Uterus (tissue), 2 donors: ENCODE results near the gene CCDC198.

Experiments used
- POLR2A ChIP-seq, 2 donors: fragments of 450-650 bp; IDR thresholded peaks; one replicate each; pipeline ENCODE4 v1.6.1; 2016; ENCODE audit warnings: antibody characterized with exemption in 2 of 2, mild to moderate bottlenecking in 1 of 2, moderate library complexity in 1 of 2
- TF ChIP-seq, protein P1 (sequence below), 4 experiments: fragments of 200-600 bp in 2 of 4; fragments of 450-650 bp in 2 of 4; sonication (generic) in 2 of 4; IDR thresholded peaks; one replicate each; pipeline ENCODE4 v1.5.1; 2016 to 2019; ENCODE audit warnings: antibody characterized with exemption in 4 of 4, mild to moderate bottlenecking in 2 of 4, moderate library complexity in 1 of 4

DNA sequence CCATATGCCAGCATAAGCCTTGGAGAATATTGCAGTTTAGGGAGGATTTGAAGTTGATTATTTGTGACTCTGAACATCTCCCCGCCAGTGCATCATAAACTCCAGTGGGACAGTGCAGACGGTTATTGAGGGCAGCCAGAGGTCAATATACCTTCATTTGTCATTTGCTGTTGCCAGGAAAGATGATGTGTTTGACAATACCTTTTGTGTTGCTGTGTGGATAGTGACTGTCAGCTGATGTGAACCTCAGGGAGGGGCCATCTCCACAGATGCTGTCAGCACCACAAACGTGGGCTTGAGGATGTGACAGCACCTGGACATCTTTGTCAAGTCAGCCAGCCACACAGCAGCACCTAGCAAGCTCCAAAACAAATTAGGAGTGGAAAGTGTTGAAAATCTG, 11.5 kb downstream of the CCDC198 start:
- TF ChIP-seq, protein P1, sequence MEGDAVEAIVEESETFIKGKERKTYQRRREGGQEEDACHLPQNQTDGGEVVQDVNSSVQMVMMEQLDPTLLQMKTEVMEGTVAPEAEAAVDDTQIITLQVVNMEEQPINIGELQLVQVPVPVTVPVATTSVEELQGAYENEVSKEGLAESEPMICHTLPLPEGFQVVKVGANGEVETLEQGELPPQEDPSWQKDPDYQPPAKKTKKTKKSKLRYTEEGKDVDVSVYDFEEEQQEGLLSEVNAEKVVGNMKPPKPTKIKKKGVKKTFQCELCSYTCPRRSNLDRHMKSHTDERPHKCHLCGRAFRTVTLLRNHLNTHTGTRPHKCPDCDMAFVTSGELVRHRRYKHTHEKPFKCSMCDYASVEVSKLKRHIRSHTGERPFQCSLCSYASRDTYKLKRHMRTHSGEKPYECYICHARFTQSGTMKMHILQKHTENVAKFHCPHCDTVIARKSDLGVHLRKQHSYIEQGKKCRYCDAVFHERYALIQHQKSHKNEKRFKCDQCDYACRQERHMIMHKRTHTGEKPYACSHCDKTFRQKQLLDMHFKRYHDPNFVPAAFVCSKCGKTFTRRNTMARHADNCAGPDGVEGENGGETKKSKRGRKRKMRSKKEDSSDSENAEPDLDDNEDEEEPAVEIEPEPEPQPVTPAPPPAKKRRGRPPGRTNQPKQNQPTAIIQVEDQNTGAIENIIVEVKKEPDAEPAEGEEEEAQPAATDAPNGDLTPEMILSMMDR (IDR thresholded peaks at IDR 0.05): no peak
- TF ChIP-seq POLR2A (IDR thresholded peaks at IDR 0.05): no peak
